Measurements from ENCODE around the gene RITA1.

- TF ChIP-seq POLR2A (IDR thresholded peaks at IDR 0.05; ENCODE audit: extremely low read depth, insufficient read length) = no peak
- no peak for TF ChIP-seq CTCF (IDR thresholded peaks at IDR 0.05; ENCODE audit: low read depth, low read length)
- TF ChIP-seq MYC (IDR thresholded peaks at IDR 0.05; ENCODE audit: low read depth, low read length) = peak; percentile 73
- TF ChIP-seq MAX (IDR thresholded peaks at IDR 0.05; ENCODE audit: low read depth, low read length) = peak; percentile 56; the same call in 1 of the 2 replicates
These were observed 29.4 kb downstream of the RITA1 start for GRCh38 chr12:113214895-113215400.

Measured in NB4 (cell line).